GM21737 (cell line): ENCODE measurements around the gene NOXO1.

ENCODE experiments used
- ATAC-seq: cut with Tn5 transposase; IDR thresholded peaks from one replicate; pipeline ENCODE4 v1.9.1; 2021; ENCODE audit warnings: mild to moderate bottlenecking, moderate library complexity; ENCODE audit not compliant: unreplicated experiment

The NOXO1 gene

GRCh38 chr16:1998360-1998835 lies 17.1 kb upstream of the NOXO1 start:
- ATAC-seq, result no peak

DNA sequence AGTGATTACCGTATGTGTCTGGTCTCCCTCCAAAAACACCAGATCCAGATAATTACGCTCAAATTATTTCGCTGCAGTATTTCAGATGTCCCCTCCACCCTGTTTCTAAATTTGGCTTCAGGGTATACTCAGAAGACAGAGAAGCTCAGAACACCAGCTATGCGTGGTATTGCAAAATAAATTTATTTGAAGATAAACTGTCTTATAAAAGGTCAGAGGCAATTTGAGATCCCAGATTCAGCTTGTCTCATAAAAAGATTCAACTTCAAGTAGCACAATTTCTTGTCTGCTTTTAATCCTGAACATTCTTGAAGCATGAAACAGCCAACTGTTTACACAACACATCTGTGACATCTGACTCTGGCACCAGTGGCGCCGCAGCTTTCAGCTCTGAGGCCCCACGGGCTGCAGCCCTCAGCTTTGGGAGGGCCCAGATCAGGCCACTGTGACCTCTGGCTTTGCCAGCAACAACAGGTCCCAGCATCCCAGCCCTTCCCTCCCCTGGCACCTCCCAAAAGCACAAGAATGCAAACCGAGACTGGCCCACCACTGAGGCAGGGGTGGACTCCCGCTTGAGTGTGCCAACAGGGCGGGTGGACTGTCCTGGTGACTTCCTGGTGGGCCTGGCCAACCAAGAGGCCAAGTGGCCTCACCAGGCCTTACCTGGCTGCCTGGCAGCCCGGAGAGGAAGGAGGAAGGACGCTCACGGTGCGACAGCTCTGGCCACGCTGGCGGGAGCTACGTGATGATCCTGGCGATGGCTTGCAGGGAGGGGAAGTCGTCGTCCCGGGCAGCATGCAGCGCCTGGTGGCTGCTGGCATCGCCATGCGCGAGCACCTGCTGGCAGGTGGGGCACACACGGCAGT lies 16.5 kb upstream of the NOXO1 start:
- ATAC-seq, result no peak

DNA sequence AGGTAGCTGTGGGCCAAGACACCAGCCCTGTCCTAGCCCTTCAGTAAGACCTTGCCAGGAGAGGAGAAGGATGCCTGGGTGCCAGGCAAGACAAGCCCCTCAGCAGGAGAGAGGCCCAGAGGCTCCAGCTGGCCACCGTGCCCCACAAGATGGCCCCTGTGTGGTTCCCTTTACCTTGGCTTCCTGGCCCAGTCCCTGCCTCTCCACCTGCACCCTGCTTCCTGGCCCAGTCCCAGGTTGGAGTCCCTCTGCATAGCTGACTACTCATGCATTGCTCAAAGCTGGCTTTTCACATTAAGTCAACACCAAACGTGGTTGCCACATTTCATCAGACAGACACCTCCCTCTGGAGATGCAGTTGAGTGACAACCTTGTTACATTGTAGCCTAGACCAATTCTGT lies 12.5 kb upstream of the NOXO1 start:
- no peak for ATAC-seq

DNA sequence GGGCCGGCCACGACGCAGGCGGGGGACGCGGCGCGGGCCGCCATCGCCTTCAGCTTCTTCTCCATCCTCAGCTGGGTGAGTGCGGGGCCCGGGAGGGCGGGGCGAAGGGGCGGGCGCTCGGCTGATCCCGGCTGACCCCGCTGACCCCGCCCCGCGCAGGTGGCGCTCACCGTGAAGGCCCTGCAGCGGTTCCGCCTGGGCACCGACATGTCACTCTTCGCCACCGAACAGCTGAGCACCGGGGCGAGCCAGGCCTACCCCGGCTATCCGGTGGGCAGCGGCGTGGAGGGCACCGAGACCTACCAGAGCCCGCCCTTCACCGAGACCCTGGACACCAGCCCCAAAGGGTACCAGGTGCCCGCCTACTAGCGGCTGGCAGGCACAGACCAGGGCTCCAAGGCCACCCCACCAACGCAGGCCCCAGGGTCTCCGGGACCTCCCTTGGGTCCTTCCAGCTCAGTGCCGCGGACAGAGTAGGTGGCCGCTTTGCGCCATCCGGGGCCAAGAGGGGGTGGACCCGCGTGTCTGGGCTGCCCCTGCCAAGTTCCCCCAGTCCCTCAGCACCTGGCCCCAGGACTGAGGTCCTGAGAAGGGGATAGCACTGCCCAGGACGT lies 11.5 kb upstream of the NOXO1 start:
- no peak for ATAC-seq

DNA sequence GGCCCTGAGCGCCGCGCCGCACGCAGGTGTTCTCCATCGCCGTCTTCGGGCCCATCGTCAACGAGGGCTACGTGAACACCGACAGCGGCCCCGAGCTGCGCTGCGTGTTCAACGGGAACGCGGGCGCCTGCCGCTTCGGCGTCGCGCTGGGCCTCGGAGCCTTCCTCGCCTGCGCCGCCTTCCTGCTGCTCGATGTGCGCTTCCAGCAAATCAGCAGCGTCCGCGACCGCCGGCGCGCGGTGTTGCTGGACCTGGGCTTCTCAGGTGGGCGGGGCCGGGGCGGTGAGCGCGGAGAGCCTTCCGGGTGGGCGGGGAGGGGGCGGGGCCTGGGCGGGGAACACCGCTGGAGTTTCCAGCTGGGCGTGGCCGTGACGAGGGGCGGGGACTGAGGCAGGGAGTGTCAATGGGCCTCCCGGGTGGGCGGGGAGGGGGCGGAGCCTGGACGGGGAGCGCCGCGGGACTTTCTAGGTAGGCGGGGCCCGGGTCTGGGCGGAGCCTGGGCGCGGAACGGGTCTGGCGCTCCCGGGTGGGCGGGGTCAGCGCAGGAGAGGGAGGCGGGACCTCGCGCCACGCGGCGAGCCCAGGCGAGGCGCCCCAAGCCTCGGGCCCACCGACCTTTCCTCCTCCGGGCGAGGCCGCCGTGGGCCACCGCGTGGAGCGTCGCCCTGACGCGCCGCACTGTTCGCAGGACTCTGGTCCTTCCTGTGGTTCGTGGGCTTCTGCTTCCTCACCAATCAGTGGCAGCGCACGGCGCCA lies 10.9 kb upstream of the NOXO1 start:
- ATAC-seq, result peak; percentile 42

GRCh38 chr16:1991588-1991947 lies 10.3 kb upstream of the NOXO1 start:
- ATAC-seq, result no peak

DNA sequence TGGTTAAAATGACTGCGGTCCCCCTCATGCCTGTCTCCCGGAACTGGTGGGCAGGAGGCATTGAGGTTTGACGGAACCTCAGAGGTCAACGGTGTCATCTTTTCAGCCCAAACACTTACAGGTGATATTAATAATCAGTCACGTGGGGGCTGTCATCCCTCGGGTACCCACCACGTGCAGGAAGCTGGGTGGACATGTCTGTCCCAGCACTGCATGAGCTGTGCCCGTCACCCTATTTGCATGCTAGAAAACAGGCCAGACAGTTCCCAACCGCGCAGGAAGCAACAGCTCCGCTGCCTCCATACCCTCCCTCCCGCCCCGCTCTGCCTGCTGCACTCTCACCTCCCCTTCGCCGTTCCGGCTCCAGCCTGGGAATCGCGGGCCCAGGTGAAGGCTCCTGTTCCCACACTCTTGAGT lies 9.9 kb upstream of the NOXO1 start:
- peak; percentile 33 for ATAC-seq

DNA sequence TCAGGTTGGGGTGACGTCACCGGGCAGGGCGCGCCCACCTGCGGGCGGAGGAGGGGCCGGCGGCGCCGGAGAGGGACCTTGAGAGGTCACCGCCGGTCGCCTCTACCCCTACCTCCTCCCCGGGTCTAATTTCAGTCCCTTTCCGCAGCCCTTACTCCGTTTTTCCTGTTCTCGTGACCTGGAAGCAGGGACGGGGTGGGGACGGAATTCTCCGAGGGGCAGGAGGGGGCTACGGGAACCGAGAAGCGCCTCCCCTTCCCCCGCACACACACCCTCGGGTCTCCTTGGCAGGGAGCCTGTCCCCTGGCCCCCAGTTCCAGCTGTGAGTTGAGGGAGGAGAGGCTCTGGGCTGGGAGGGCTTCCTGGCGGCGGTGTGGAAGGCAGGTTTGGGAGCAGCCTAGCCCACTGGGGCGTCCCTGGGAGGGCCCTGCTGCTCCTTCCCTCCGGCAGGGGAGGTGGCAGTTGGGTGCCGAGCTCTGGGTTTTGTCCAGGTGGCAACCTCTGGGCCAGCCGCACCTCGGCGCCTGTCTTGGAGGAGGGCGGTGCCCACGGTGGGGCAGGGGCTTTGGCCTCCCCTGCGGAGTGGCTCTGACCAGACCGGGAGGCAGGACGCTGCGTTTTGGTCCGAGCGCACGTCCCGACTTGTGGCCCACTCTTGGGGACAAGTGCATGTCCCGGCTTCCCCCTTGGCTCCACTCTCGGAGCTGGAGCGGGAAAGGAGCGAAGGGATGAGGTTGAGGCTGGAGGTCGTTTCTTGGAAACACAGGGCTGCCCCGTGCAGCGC lies 9.3 kb upstream of the NOXO1 start:
- no peak for ATAC-seq

- no peak for ATAC-seq
Observed at GRCh38 chr16:1990101-1990350, 8.8 kb upstream of the NOXO1 start.

GRCh38 chr16:1989209-1990100 lies 8.2 kb upstream of the NOXO1 start, which contains the start of gene SYNGR3:
Gene SYNGR3, plus strand, starts transcription at chr16:1989970. Its CDS starts 133 bp downstream, at chr16:1990103.
- no peak for ATAC-seq

DNA sequence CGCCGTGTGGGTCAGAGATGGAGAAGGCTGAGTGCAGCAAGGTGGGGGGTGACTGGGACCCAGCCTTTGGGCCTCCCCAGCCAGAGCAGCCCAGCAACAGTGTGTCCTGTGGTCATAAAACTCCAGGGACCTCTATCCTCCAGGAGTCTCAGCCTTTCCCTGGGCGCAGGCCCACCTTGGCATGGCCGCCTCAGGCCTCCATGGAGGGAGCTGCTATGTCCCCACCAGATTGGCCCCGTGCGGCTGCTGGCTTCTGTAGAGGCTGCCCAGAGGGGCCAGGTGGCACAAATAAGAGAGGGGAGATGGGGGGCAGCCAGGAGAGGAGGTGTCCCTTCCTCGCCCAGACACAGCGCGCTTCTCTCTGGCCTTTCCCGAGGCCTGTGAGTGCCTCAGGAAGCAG lies 5.9 kb upstream of the NOXO1 start:
- no peak for ATAC-seq

- no peak for ATAC-seq
Observed at GRCh38 chr16:1985466-1986150, 4.3 kb upstream of the NOXO1 start.

DNA sequence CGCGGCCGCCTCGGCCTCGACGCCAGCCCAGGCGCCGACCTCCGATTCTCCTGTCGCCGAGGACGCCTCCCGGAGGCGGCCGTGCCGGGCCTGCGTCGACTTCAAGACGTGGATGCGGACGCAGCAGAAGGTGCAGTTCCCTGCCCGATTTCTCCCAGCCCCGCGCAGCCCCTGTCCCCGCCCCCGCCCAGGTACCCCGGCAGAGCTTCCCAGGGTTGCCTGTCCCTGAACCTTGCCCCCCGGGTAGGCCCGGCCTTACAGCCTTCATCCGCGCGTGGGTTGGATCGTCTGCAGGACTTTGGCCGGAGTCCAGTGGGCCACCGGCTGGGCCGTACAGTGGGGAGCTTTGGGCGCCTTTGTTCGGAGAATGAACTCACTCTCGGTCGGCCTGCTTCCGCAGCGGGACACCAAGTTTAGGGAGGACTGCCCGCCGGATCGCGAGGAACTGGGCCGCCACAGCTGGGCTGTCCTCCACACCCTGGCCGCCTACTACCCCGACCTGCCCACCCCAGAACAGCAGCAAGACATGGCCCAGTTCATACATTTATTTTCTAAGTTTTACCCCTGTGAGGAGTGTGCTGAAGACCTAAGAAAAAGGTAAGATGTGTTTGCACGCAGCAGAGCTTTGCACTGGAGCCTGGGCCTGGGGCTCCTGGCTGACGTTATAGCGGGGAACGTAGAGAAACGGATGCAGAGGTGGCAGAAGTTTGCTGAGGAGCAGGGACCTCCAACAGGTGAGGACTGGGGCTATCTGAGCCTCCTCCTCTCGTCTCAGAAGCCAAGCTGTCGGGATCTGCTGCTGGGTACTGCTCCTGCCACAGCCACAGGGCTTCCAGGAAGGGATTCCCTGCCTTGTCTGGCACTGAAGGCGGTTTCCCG lies 3.3 kb upstream of the NOXO1 start:
- ATAC-seq, result peak; percentile 7

GRCh38 chr16:1983544-1984346 lies 2.5 kb upstream of the NOXO1 start, which contains the start of gene GFER:
Gene GFER, plus strand, starts transcription at chr16:1984193. Its CDS starts 26 bp downstream, at chr16:1984219.
- peak; percentile 72 for ATAC-seq

- no peak for ATAC-seq
Observed at GRCh38 chr16:1982991-1983543, 1.8 kb upstream of the NOXO1 start.

DNA sequence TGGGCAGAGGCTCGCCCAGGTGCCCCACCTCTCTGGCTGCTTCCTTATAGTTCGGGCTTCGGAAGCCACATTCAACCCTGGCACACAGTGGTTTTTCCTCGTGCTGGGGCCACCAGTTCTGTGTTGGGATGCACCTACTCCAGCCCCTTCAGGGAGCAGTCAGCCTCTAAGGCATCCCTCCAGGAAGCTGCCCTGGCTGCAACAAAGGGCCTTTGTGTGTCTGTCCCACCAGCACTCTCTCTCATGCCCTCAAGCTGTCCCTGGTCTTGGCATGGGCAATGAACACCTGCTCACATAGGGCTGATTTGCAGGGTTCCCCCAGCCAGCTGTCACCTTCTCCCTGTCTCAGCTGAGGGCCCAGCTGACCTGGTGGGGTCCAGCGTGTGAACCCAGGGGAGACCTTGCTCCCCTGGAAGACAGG lies 754 bp upstream of the NOXO1 start:
- ATAC-seq, result no peak

DNA sequence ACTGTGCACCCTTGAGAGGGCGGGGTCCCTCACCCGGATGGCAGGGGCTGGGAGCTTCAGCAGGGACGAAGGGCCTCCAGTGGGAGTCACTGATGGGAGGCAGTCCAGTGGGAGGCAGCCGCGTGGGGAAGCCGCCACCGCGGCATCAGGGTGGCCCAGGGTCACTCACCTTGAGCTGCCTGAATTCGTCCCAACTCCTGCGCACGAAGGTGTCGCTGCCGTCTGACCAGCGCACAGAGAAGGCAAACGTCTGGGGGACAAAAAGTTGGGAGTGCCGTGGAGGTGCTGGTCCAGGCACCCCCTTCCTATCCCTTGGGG lies 540 bp downstream of the NOXO1 start:
- no peak for ATAC-seq
